Measurements from ENCODE around the gene ZBTB34.
A peak's percentile ranks its signal among the peaks of the same experiment; 100 is the strongest.

ZBTB34 gene

GRCh38 chr9:126862104-126862761 lies 1.8 kb downstream of the ZBTB34 start:
- H3K27ac ChIP-seq (ENCODE audit: low read length), result no peak overlapping the region
- peaks cover 9% of the 10 kb centered on the region for H3K27me3 ChIP-seq (ENCODE audit: control insufficient read depth, insufficient read depth, low read length)
- H3K4me1 ChIP-seq (ENCODE audit: control insufficient read depth, low read depth, low read length), result peaks cover 19% of the 10 kb centered on the region
- peaks cover 17% of the 10 kb centered on the region for H3K36me3 ChIP-seq (ENCODE audit: control insufficient read depth, low read depth, low read length)
- H3K4me3 ChIP-seq (ENCODE audit: low read length), result peak overlapping the region; percentile 72
- H3K9me3 ChIP-seq (ENCODE audit: control insufficient read depth, low read depth, low read length), result no peaks in the 10 kb centered on the region
- no peak overlapping the region for H3K9ac ChIP-seq (ENCODE audit: low read length)

- Histone ChIP-seq H3K27ac (ENCODE audit: low read length) (no peak overlapping the region), H3K27me3 (ENCODE audit: control insufficient read depth, insufficient read depth, low read length) (no peaks in the 10 kb centered on the region), H3K4me3 (ENCODE audit: low read length) (no peak overlapping the region), H3K36me3 (ENCODE audit: control insufficient read depth, low read depth, low read length) (peaks cover 17% of the 10 kb centered on the region), H3K4me1 (ENCODE audit: control insufficient read depth, low read depth, low read length) (peaks cover 19% of the 10 kb centered on the region), H3K9me3 (ENCODE audit: control insufficient read depth, low read depth, low read length) (no peaks in the 10 kb centered on the region), H3K9ac (ENCODE audit: low read length) (no peak overlapping the region)
Observed at GRCh38 chr9:126864771-126865170, 4.3 kb downstream of the ZBTB34 start.

- Histone ChIP-seq H3K27me3 (ENCODE audit: control insufficient read depth, insufficient read depth, low read length) (no peaks in the 10 kb centered on the region), H3K27ac (ENCODE audit: low read length) (no peak overlapping the region), H3K36me3 (ENCODE audit: control insufficient read depth, low read depth, low read length) (peaks cover 10% of the 10 kb centered on the region), H3K9ac (ENCODE audit: low read length) (no peak overlapping the region), H3K4me1 (ENCODE audit: control insufficient read depth, low read depth, low read length) (no peaks in the 10 kb centered on the region), H3K4me3 (ENCODE audit: low read length) (no peak overlapping the region), H3K9me3 (ENCODE audit: control insufficient read depth, low read depth, low read length) (no peaks in the 10 kb centered on the region)
Observed at GRCh38 chr9:126869368-126869767, 8.9 kb downstream of the ZBTB34 start.

GRCh38 chr9:126872516-126872915 lies 12.1 kb downstream of the ZBTB34 start:
- Histone ChIP-seq H3K4me3 (ENCODE audit: low read length) (no peak overlapping the region), H3K9me3 (ENCODE audit: control insufficient read depth, low read depth, low read length) (no peaks in the 10 kb centered on the region), H3K27me3 (ENCODE audit: control insufficient read depth, insufficient read depth, low read length) (no peaks in the 10 kb centered on the region), H3K27ac (ENCODE audit: low read length) (no peak overlapping the region), H3K4me1 (ENCODE audit: control insufficient read depth, low read depth, low read length) (no peaks in the 10 kb centered on the region), H3K36me3 (ENCODE audit: control insufficient read depth, low read depth, low read length) (no peaks in the 10 kb centered on the region), H3K9ac (ENCODE audit: low read length) (no peak overlapping the region)

- H3K4me1 ChIP-seq (ENCODE audit: control insufficient read depth, low read depth, low read length), result no peaks in the 10 kb centered on the region
- no peak overlapping the region for H3K27ac ChIP-seq (ENCODE audit: low read length)
- H3K9me3 ChIP-seq (ENCODE audit: control insufficient read depth, low read depth, low read length), result no peaks in the 10 kb centered on the region
- H3K27me3 ChIP-seq (ENCODE audit: control insufficient read depth, insufficient read depth, low read length), result no peaks in the 10 kb centered on the region
- H3K36me3 ChIP-seq (ENCODE audit: control insufficient read depth, low read depth, low read length), result peaks cover 8% of the 10 kb centered on the region
- H3K4me3 ChIP-seq (ENCODE audit: low read length), result no peak overlapping the region
- no peak overlapping the region for H3K9ac ChIP-seq (ENCODE audit: low read length)
Observed at GRCh38 chr9:126874546-126875314, 14.3 kb downstream of the ZBTB34 start.

- no peak overlapping the region for H3K9ac ChIP-seq (ENCODE audit: low read length)
- H3K4me3 ChIP-seq (ENCODE audit: low read length), result no peak overlapping the region
- H3K27ac ChIP-seq (ENCODE audit: low read length), result no peak overlapping the region
- H3K36me3 ChIP-seq (ENCODE audit: control insufficient read depth, low read depth, low read length), result peaks cover 20% of the 10 kb centered on the region
- no peaks in the 10 kb centered on the region for H3K9me3 ChIP-seq (ENCODE audit: control insufficient read depth, low read depth, low read length)
- H3K27me3 ChIP-seq (ENCODE audit: control insufficient read depth, insufficient read depth, low read length), result no peaks in the 10 kb centered on the region
- no peaks in the 10 kb centered on the region for H3K4me1 ChIP-seq (ENCODE audit: control insufficient read depth, low read depth, low read length)
Observed at GRCh38 chr9:126875756-126876510, 15.5 kb downstream of the ZBTB34 start.

GRCh38 chr9:126876531-126876930 lies 16.1 kb downstream of the ZBTB34 start:
- no peaks in the 10 kb centered on the region for H3K27me3 ChIP-seq (ENCODE audit: control insufficient read depth, insufficient read depth, low read length)
- no peaks in the 10 kb centered on the region for H3K9me3 ChIP-seq (ENCODE audit: control insufficient read depth, low read depth, low read length)
- H3K9ac ChIP-seq (ENCODE audit: low read length), result no peak overlapping the region
- H3K4me3 ChIP-seq (ENCODE audit: low read length), result no peak overlapping the region
- no peaks in the 10 kb centered on the region for H3K4me1 ChIP-seq (ENCODE audit: control insufficient read depth, low read depth, low read length)
- H3K27ac ChIP-seq (ENCODE audit: low read length), result no peak overlapping the region
- H3K36me3 ChIP-seq (ENCODE audit: control insufficient read depth, low read depth, low read length), result peaks cover 23% of the 10 kb centered on the region

GRCh38 chr9:126877418-126877817 lies 17.0 kb downstream of the ZBTB34 start:
- H3K27me3 ChIP-seq (ENCODE audit: control insufficient read depth, insufficient read depth, low read length), result no peaks in the 10 kb centered on the region
- no peak overlapping the region for H3K27ac ChIP-seq (ENCODE audit: low read length)
- no peaks in the 10 kb centered on the region for H3K4me1 ChIP-seq (ENCODE audit: control insufficient read depth, low read depth, low read length)
- peaks cover 26% of the 10 kb centered on the region for H3K36me3 ChIP-seq (ENCODE audit: control insufficient read depth, low read depth, low read length)
- H3K4me3 ChIP-seq (ENCODE audit: low read length), result no peak overlapping the region
- H3K9me3 ChIP-seq (ENCODE audit: control insufficient read depth, low read depth, low read length), result no peaks in the 10 kb centered on the region
- no peak overlapping the region for H3K9ac ChIP-seq (ENCODE audit: low read length)

GRCh38 chr9:126879288-126879687 lies 18.8 kb downstream of the ZBTB34 start:
- no peak overlapping the region for H3K27ac ChIP-seq (ENCODE audit: low read length)
- H3K36me3 ChIP-seq (ENCODE audit: control insufficient read depth, low read depth, low read length), result peaks cover 27% of the 10 kb centered on the region
- no peak overlapping the region for H3K9ac ChIP-seq (ENCODE audit: low read length)

GRCh38 chr9:126880226-126880946 lies 19.9 kb downstream of the ZBTB34 start:
- H3K27me3 ChIP-seq (ENCODE audit: control insufficient read depth, insufficient read depth, low read length), result no peaks in the 10 kb centered on the region

More at GRCh38 chr9:126879288-126879687, 18.8 kb downstream of the ZBTB34 start:
- Histone ChIP-seq H3K9me3 (ENCODE audit: control insufficient read depth, low read depth, low read length) (no peaks in the 10 kb centered on the region), H3K27me3 (ENCODE audit: control insufficient read depth, insufficient read depth, low read length) (no peaks in the 10 kb centered on the region), H3K4me3 (ENCODE audit: low read length) (no peak overlapping the region), H3K4me1 (ENCODE audit: control insufficient read depth, low read depth, low read length) (no peaks in the 10 kb centered on the region)

GRCh38 chr9:126880947-126881332 lies 20.5 kb downstream of the ZBTB34 start:
- H3K27ac ChIP-seq (ENCODE audit: low read length), result no peak overlapping the region
- H3K27me3 ChIP-seq (ENCODE audit: control insufficient read depth, insufficient read depth, low read length), result no peaks in the 10 kb centered on the region
- no peak overlapping the region for H3K9ac ChIP-seq (ENCODE audit: low read length)
- H3K9me3 ChIP-seq (ENCODE audit: control insufficient read depth, low read depth, low read length), result no peaks in the 10 kb centered on the region
- peaks cover 27% of the 10 kb centered on the region for H3K36me3 ChIP-seq (ENCODE audit: control insufficient read depth, low read depth, low read length)
- no peak overlapping the region for H3K4me3 ChIP-seq (ENCODE audit: low read length)
- peaks cover 3% of the 10 kb centered on the region for H3K4me1 ChIP-seq (ENCODE audit: control insufficient read depth, low read depth, low read length)

More at GRCh38 chr9:126880226-126880946, 19.9 kb downstream of the ZBTB34 start:
- no peak overlapping the region for H3K9ac ChIP-seq (ENCODE audit: low read length)
- no peaks in the 10 kb centered on the region for H3K4me1 ChIP-seq (ENCODE audit: control insufficient read depth, low read depth, low read length)
- peaks cover 27% of the 10 kb centered on the region for H3K36me3 ChIP-seq (ENCODE audit: control insufficient read depth, low read depth, low read length)
- no peak overlapping the region for H3K27ac ChIP-seq (ENCODE audit: low read length)
- H3K4me3 ChIP-seq (ENCODE audit: low read length), result no peak overlapping the region
- no peaks in the 10 kb centered on the region for H3K9me3 ChIP-seq (ENCODE audit: control insufficient read depth, low read depth, low read length)

Measured in iPS-18a (cell line).